ENCODE results near the gene PGLYRP1. TPM values are rescaled to one million over a fixed set of nuclear protein-coding genes. Genes with fewer than 3 reads are reported as not detected.

Gene PGLYRP1
- total RNA-seq, 2 experiments from 2014 or later: not detected

Other genes starting within 250 kb of the PGLYRP1 start
- gene DMPK, start 240.6 kb downstream of the PGLYRP1 start, total RNA-seq: 10 to 100 TPM; 29.5 to 32.5 TPM
- gene DMWD, start 230.2 kb downstream of the PGLYRP1 start, total RNA-seq: 10 to 100 TPM; 63.1 to 65.4 TPM
- gene RSPH6A, start 207.7 kb downstream of the PGLYRP1 start, total RNA-seq: under 1 TPM; 0.25 to 0.30 TPM
- 10 to 100 TPM; 88.3 to 89.2 TPM for gene SYMPK, start 159.9 kb downstream of the PGLYRP1 start, total RNA-seq
- gene FOXA3, start 158.7 kb downstream of the PGLYRP1 start, total RNA-seq: not detected
- 10 to 100 TPM; 16.9 to 17.6 TPM for gene IRF2BP1, start 136.9 kb downstream of the PGLYRP1 start, total RNA-seq
- 10 to 100 TPM; 12.5 to 12.9 TPM for gene MYPOP, start 120.4 kb downstream of the PGLYRP1 start, total RNA-seq
- not detected for gene NANOS2, start 108.3 kb downstream of the PGLYRP1 start, total RNA-seq
- gene NOVA2, start 49.2 kb downstream of the PGLYRP1 start, total RNA-seq: under 1 TPM; 0.15 to 0.30 TPM
- gene CCDC61, start 27.6 kb downstream of the PGLYRP1 start, total RNA-seq: 10 to 100 TPM; 24.3 to 24.7 TPM
- not detected for gene IGFL4, start 17.9 kb upstream of the PGLYRP1 start, total RNA-seq
- not detected for gene IGFL3, start 101.6 kb upstream of the PGLYRP1 start, total RNA-seq
- gene IGFL2, start 125.2 kb upstream of the PGLYRP1 start, total RNA-seq: not detected
- not detected for gene IGFL1, start 206.7 kb upstream of the PGLYRP1 start, total RNA-seq

Measured in activated CD4-positive, alpha-beta memory T cell treated with anti-CD3 and anti-CD28 coated beads, Interleukin-2, amount 10 ng/mL, durations not matched to agents 7 days and 5 days (primary cell).